ENCODE results near the gene EXD2.

DNA sequence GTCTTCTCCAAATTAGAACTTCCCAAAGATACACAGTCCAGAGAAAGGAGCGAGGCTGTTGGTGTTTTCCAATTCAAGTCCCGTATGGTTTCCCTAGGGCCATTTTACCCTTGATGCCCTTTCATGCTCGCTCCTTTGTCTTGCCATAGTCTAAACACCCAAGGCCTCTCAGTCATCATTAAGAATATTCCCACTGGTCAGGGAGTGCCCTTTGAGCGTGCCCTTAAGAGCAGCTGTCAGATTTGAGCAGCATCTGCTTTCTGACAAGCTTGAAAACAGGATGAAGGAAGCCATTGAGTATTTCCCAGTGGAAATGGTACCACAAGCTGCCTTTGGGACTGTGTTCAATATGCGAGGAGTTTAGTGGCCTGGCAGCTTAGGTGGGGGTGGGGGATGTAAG, 58.3 kb downstream of the EXD2 start:
- TF ChIP-seq, protein P1, sequence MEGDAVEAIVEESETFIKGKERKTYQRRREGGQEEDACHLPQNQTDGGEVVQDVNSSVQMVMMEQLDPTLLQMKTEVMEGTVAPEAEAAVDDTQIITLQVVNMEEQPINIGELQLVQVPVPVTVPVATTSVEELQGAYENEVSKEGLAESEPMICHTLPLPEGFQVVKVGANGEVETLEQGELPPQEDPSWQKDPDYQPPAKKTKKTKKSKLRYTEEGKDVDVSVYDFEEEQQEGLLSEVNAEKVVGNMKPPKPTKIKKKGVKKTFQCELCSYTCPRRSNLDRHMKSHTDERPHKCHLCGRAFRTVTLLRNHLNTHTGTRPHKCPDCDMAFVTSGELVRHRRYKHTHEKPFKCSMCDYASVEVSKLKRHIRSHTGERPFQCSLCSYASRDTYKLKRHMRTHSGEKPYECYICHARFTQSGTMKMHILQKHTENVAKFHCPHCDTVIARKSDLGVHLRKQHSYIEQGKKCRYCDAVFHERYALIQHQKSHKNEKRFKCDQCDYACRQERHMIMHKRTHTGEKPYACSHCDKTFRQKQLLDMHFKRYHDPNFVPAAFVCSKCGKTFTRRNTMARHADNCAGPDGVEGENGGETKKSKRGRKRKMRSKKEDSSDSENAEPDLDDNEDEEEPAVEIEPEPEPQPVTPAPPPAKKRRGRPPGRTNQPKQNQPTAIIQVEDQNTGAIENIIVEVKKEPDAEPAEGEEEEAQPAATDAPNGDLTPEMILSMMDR (conservative IDR thresholded peaks at IDR 0.05) = no peak
- no peak for TF ChIP-seq ZFX (IDR thresholded peaks at IDR 0.05)
